Activated B cell treated with CpG ODN at 0.5 μM for 24 hours (primary cell): Measurements from ENCODE around the gene ATP11A. TPM values are rescaled to one million over a fixed set of nuclear protein-coding genes. Genes with fewer than 3 reads are reported as not detected.

Experiments
- ATAC-seq: fragments of 200-7000 bp; cut with Tn5 transposase; one replicate; pipeline ENCODE4 v1.10.0; 2021; ENCODE audit warnings: low read depth, mild to moderate bottlenecking, moderate library complexity
- CTCF ChIA-PET: fragments of 350-600 bp; sonication (Branson Sonifier 250); formaldehyde crosslinking; loops from one replicate; lab custom pipeline; 2021; ENCODE audit warnings: antibody characterized with exemption; lab: Charles Lee
- POLR2A ChIA-PET: fragments of 350-600 bp; sonication (Branson Sonifier 250); formaldehyde crosslinking; loops from one replicate; lab custom pipeline; 2021; ENCODE audit warnings: antibody characterized with exemption; lab: Charles Lee
- DNase-seq: peaks from one replicate; pipeline ENCODE4 v3.0.0; 2022
- H3K27ac Mint-ChIP-seq: one replicate; pipeline ENCODE4 v1.8.0; 2020; ENCODE audit warnings: mixed read lengths
- H3K27me3 Mint-ChIP-seq: one replicate; pipeline ENCODE4 v1.8.0; 2021; ENCODE audit warnings: mixed read lengths
- H3K36me3 Mint-ChIP-seq: one replicate; pipeline ENCODE4 v1.8.0; 2021; ENCODE audit warnings: low read depth, mixed read lengths
- H3K4me1 Mint-ChIP-seq: one replicate; pipeline ENCODE4 v1.8.0; 2021; ENCODE audit warnings: mixed read lengths
- H3K4me3 Mint-ChIP-seq: one replicate; pipeline ENCODE4 v1.8.0; 2020; ENCODE audit warnings: mild to moderate bottlenecking, mixed read lengths
- H3K9me3 Mint-ChIP-seq: one replicate; pipeline ENCODE4 v1.8.0; 2020; ENCODE audit warnings: mixed read lengths
- intact Hi-C: fragments of 100-400 bp; cut with micrococcal nuclease; formaldehyde crosslinking; loops from one replicate; pipeline ENCODE4 v1.15.1; 2024
- total RNA-seq: library from RNA; stranded (reverse); gene quantifications from 2 replicates; pipeline ENCODE4 v1.2.3, GENCODE V29; 2022
- TF ChIP-seq, protein P1 (sequence below): fragments of 200-600 bp; IDR thresholded peaks from one replicate; pipeline ENCODE4 v1.8.0; 2022; ENCODE audit warnings: antibody characterized with exemption, mild to moderate bottlenecking

The ATP11A gene
- total RNA-seq: 43.7 and 49.6 TPM in 2 replicates

DNA sequence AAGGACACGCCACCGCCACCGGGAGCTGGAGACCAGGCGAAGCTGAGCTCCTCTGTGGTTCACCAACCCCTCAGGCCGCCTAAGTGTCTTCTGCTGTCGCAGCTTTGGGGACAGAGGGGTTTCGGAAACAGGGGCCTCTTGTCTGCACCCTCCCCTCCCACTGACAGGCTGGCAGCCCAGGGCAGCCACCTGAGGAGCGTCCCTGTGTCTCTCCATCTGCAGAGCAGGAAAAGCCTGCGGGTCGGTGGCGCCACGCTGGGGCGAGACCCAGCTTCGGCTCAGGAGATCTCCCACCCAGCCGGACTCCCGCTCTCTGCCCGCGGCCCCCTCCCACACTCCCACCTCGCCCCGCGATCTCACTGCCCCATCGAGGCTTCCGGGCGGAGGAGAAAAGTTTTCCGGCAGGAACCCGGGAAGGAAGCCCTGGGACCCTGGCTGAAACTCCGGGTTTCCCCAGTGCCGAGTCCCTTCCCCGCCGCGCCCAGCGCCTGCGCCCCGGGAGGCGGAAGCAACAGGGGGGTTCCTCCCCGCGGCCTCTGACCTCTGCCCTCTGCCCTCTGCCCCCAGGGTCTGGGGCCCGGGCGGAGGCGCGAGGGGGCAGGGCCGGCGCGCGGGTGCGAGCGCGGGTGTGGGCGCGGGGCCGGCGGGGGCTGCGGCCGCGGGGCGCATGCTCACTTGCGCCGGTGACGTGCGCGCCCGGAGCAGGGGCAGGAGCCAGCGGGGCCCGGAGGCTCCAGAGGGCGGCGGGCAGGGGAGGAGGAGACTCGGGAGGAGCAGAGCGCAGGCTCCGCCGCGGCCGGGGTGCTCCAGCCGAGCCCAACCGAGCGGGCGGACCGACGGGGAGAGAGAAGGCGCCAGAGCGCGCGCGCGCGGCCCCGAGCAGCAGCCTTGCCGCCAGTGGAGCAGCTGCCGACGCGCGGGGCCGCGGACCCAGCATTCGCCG, at the start of gene ATP11A:
Gene ATP11A (plus strand): TSS at position 736 of the 943 bp plus-strand sequence. CDS start 379 bp downstream, outside the sequence.
- ATAC-seq (peak; percentile 83), DNase-seq (peak; percentile 73)
- peak within 1 kb of the TSS; percentile 84 for H3K27ac Mint-ChIP-seq
- POLR2A ChIA-PET: interaction anchor here (1.0 to 1.3 kb wide), 2 partner anchors 101 to 185 kb away, joined by 4 to 8 read pairs; partner anchors contain the start of gene TUBGCP3
- H3K27me3 Mint-ChIP-seq: peaks cover 1% of the 10 kb centered on the region
- no peaks in the 10 kb centered on the region for H3K9me3 Mint-ChIP-seq
- TF ChIP-seq, protein P1, sequence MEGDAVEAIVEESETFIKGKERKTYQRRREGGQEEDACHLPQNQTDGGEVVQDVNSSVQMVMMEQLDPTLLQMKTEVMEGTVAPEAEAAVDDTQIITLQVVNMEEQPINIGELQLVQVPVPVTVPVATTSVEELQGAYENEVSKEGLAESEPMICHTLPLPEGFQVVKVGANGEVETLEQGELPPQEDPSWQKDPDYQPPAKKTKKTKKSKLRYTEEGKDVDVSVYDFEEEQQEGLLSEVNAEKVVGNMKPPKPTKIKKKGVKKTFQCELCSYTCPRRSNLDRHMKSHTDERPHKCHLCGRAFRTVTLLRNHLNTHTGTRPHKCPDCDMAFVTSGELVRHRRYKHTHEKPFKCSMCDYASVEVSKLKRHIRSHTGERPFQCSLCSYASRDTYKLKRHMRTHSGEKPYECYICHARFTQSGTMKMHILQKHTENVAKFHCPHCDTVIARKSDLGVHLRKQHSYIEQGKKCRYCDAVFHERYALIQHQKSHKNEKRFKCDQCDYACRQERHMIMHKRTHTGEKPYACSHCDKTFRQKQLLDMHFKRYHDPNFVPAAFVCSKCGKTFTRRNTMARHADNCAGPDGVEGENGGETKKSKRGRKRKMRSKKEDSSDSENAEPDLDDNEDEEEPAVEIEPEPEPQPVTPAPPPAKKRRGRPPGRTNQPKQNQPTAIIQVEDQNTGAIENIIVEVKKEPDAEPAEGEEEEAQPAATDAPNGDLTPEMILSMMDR: no peak
- no peaks in the 10 kb centered on the region for H3K36me3 Mint-ChIP-seq
- H3K4me3 Mint-ChIP-seq: peak within 1 kb of the TSS; percentile 87
- peaks cover 42% of the 10 kb centered on the region for H3K4me1 Mint-ChIP-seq
- CTCF ChIA-PET: no interaction called here
- intact Hi-C loops: loop anchor here (1.0 to 10.0 kb wide), 5 partner anchors 49 to 183 kb away; partner anchors contain the start of gene TUBGCP3

DNA sequence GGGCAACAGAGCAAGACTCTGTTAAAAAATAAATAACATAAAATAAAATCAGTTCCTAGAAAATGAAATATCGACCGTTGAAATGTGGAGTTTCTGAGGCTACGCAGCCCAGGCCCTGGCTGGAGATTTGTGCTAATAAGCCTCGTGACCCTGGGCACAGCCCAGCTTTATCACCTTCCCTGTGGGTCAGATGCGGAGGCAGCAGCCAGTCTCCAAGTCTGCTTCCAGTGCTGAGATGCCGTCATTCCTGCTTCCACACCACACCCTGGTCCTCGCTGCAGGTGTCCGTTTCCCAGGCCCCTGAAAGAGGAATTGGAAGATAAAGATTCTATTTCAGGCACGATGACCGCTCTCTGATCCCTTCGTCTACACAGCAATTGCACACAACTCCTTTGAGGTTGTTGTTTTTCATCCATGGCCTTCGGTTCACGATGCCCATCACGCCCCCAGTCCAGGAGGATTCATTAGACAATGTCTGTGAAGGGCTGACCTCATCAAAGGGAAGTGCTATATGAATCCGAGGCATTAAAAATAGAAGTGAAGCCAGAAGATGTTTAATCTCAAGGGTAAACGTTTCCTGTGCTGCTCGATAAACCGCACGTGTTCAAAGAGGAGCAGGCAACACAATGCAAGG, 48.3 kb upstream of the ATP11A start:
- ATAC-seq: no peak
- H3K36me3 Mint-ChIP-seq: no peaks in the 10 kb centered on the region
- CTCF ChIA-PET: interaction anchor here (0.7 to 3.7 kb wide), 3 partner anchors 10 to 236 kb away, joined by 3 to 52 read pairs (median 3); no protein-coding TSS in a partner anchor
- H3K27me3 Mint-ChIP-seq: peaks cover 28% of the 10 kb centered on the region
- no peaks in the 10 kb centered on the region for H3K9me3 Mint-ChIP-seq
- DNase-seq: no peak
- TF ChIP-seq, protein P1: no peak
- intact Hi-C loops: loop anchor here (2.0 kb wide), 1 partner anchor 47 kb away; no protein-coding TSS in a partner anchor
- POLR2A ChIA-PET: no interaction called here
- H3K27ac Mint-ChIP-seq: no peak overlapping the region
- no peak overlapping the region for H3K4me3 Mint-ChIP-seq
- H3K4me1 Mint-ChIP-seq: peaks cover 10% of the 10 kb centered on the region

DNA sequence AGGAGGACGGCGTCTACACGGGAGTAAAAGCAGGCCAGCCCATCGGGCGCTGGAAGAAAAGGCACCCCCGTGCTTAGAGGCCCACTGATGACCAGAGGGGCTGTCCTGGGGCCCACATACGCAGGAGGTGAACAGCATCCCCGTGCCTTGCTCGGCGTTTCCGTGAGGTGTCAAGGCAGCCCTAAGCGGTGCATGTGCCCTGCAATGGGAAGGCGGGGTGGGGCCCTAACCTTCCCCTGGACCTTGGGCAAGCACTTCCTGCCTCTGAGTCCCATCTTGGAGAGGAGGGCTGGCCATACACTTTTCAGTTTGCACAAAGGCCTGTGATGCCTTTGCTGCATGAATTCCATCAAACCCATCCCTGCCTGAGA, 47.8 kb upstream of the ATP11A start:
- H3K4me3 Mint-ChIP-seq: no peak overlapping the region
- DNase-seq (no peak), ATAC-seq (no peak)
- no peaks in the 10 kb centered on the region for H3K9me3 Mint-ChIP-seq
- TF ChIP-seq, protein P1: no peak
- intact Hi-C loops: no loop called here
- H3K36me3 Mint-ChIP-seq: no peaks in the 10 kb centered on the region
- CTCF ChIA-PET: no interaction called here
- POLR2A ChIA-PET: no interaction called here
- H3K4me1 Mint-ChIP-seq: peaks cover 10% of the 10 kb centered on the region
- no peak overlapping the region for H3K27ac Mint-ChIP-seq
- peaks cover 28% of the 10 kb centered on the region for H3K27me3 Mint-ChIP-seq

DNA sequence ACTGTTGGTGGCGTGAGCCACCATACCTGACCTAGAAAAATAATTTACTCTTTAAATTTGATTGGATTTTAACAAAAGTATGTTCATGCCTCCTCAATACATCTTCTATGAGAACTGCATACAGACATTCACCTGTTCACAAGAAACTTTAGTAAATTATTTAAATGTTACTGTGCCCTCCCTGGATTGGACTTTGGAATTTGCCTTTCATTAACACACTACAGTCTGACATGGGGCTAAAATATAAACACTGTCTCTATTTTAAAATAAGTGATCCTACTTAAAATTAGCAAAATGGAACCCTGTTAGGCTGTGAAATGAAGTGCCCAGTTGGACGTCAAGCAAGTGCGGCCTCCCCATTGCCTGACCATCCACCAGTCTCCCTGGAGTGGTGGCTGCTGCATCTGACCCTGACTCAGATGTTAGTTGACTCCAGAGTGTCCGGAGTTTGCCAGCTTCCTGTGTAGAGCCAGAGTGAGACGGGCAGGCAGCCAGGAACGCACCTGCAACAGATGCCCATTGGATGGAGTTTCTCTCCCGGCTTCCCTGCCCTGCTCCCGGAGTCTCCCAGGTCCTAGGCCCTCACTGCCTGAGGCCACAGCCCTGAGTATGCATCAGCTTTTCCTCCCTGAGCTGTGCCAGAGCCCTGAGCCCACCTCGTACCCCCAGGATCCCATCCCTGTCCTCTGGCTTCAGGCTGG, 45.9 kb upstream of the ATP11A start:
- H3K27ac Mint-ChIP-seq: no peak overlapping the region
- CTCF ChIA-PET: no interaction called here
- TF ChIP-seq, protein P1: no peak
- peaks cover 10% of the 10 kb centered on the region for H3K4me1 Mint-ChIP-seq
- H3K4me3 Mint-ChIP-seq: no peak overlapping the region
- H3K9me3 Mint-ChIP-seq: no peaks in the 10 kb centered on the region
- DNase-seq (no peak), ATAC-seq (no peak)
- H3K27me3 Mint-ChIP-seq: peaks cover 16% of the 10 kb centered on the region
- POLR2A ChIA-PET: no interaction called here
- intact Hi-C loops: no loop called here
- H3K36me3 Mint-ChIP-seq: no peaks in the 10 kb centered on the region
